Measurements from ENCODE around the gene P2RX4. TPM values are rescaled to one million over a fixed set of nuclear protein-coding genes. Genes with fewer than 3 reads are reported as not detected.

P2RX4 gene, protein sequence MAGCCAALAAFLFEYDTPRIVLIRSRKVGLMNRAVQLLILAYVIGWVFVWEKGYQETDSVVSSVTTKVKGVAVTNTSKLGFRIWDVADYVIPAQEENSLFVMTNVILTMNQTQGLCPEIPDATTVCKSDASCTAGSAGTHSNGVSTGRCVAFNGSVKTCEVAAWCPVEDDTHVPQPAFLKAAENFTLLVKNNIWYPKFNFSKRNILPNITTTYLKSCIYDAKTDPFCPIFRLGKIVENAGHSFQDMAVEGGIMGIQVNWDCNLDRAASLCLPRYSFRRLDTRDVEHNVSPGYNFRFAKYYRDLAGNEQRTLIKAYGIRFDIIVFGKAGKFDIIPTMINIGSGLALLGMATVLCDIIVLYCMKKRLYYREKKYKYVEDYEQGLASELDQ
- total RNA-seq = 8.6 and 10.2 TPM in 2 replicates

DNA sequence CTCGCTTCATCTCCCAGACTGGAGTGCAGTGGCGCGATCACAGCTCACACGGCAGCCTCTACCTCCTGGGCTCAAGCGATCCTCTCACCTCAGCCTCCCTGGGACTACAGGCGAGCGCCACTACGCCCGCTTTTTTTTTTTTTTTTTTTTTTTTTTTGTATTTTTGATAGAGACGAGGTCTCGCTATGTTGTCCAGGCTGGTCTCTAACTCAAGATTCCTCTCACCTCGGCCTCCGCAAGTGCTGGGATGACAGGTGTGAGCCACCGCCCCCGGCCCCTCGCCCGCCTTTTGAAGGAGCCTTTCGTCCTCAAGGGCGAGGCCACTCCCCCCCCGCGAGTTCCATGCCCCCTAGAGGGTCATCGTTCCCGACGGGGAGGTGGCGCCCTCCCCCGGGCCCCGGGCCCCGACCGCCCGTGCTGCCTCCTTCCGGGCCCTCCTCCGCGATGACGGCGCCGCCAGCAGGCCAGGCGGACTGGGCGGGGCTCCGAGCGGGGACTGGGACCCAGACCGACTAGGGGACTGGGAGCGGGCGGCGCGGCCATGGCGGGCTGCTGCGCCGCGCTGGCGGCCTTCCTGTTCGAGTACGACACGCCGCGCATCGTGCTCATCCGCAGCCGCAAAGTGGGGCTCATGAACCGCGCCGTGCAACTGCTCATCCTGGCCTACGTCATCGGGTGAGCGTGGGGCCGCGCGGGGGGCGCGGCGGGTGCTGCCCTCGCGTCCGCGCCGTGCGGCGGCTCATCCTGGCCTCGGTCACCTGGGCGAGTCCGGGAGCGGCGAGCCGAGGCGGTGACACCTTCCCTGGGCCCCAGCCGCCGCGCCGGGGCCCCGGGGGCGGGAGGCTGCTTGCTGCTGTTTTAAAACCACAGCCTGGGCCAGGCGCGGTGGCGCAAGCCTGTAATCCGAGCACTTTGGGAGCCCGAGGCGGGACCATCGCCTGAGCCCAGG is at the start of gene P2RX4:
Gene P2RX4 (plus strand): TSS at position 506 of the 949 bp plus-strand sequence. CDS start 36 bp downstream, at position 542.

Other genes with a start within 250 kb of the P2RX4 start
- gene HNF1A, start 231.6 kb upstream of the P2RX4 start, total RNA-seq = not detected in 2 replicates
- 9.3 and 10.6 TPM in 2 replicates for gene C12orf43, start 193.6 kb upstream of the P2RX4 start, total RNA-seq
- 0.49 and 0.51 TPM in 2 replicates for gene OASL, start 170.9 kb upstream of the P2RX4 start, total RNA-seq
- gene P2RX7, start 77.3 kb upstream of the P2RX4 start, total RNA-seq = 0.05 and 0.56 TPM in 2 replicates
- 20.5 and 21.8 TPM in 2 replicates for gene CAMKK2, start 86.6 kb downstream of the P2RX4 start, total RNA-seq
- 92.9 and 106 TPM in 2 replicates for gene ANAPC5, start 142.3 kb downstream of the P2RX4 start, total RNA-seq
- 34.0 and 35.3 TPM in 2 replicates for gene RNF34, start 190.0 kb downstream of the P2RX4 start, total RNA-seq